Bronchial epithelial cell (primary cell): ENCODE results near the gene CHD3. TPM values are rescaled to one million over a fixed set of nuclear protein-coding genes. Genes with fewer than 3 reads are reported as not detected.

ENCODE experiments used
- DNase-seq: peaks from one replicate; pipeline ENCODE4 v3.0.0-alpha.2; 2010; ENCODE audit warnings: low read depth
- FAIRE-seq: peaks from 2 replicates; lab custom pipeline; 2011; peaks lifted over from hg19 to GRCh38; lab: Jason Lieb, UNC
- H3K27me3 ChIP-seq: 2 replicates; pipeline ENCODE4 v1.5.1; 2011; ENCODE audit warnings: low read length; ENCODE audit not compliant: control insufficient read depth, insufficient read depth
- H3K36me3 ChIP-seq: 2 replicates; pipeline ENCODE4 v1.5.1; 2011; ENCODE audit warnings: low read length; ENCODE audit not compliant: control insufficient read depth, insufficient read depth
- H3K4me3 ChIP-seq: 2 replicates; pipeline ENCODE4 v1.5.1; 2011; ENCODE audit warnings: mild to moderate bottlenecking, low read depth, low read length, control low read depth
- total RNA-seq: library from RNA; depleted of rRNA; stranded (reverse); fragments of >200 nt; gene quantifications from 2 replicates; pipeline ENCODE4 v1.2.1, GENCODE V29; 2014
- TF ChIP-seq, protein P1 (sequence below): IDR thresholded peaks from 2 replicates; pipeline ENCODE4 v1.5.1; 2011; ENCODE audit warnings: mild to moderate bottlenecking, moderate library complexity, low read length, control low read depth, inconsistent platforms; ENCODE audit not compliant: insufficient read depth, severe bottlenecking

CHD3 gene
- total RNA-seq, 1 donor from 2014 or later = 41.3 TPM

DNA sequence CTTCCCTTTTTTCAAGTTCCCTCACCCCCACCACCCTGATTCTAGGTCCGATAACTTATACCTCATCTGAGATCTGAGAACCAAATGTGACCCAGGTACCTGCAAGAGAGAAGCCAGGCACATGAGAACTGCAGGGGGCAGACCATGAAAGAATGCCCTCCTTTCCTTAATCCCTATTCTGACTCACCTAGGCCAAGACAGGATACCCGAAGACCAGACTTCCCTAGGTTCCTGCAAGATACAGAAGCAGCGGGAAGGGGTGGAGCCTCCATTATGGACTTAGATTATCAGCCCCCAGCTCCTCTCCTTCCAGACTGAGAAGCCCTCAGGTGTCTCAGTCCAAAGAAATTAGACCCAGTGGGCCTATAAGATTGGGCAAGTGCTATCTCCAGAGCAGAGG, 39.0 kb downstream of the CHD3 start:
- Histone ChIP-seq H3K4me3 (no peak overlapping the region), H3K27me3 (no peaks in the 10 kb centered on the region), H3K36me3 (peaks cover 1% of the 10 kb centered on the region)
- FAIRE-seq (no peak), DNase-seq (peak; percentile 37)
- TF ChIP-seq, protein P1, sequence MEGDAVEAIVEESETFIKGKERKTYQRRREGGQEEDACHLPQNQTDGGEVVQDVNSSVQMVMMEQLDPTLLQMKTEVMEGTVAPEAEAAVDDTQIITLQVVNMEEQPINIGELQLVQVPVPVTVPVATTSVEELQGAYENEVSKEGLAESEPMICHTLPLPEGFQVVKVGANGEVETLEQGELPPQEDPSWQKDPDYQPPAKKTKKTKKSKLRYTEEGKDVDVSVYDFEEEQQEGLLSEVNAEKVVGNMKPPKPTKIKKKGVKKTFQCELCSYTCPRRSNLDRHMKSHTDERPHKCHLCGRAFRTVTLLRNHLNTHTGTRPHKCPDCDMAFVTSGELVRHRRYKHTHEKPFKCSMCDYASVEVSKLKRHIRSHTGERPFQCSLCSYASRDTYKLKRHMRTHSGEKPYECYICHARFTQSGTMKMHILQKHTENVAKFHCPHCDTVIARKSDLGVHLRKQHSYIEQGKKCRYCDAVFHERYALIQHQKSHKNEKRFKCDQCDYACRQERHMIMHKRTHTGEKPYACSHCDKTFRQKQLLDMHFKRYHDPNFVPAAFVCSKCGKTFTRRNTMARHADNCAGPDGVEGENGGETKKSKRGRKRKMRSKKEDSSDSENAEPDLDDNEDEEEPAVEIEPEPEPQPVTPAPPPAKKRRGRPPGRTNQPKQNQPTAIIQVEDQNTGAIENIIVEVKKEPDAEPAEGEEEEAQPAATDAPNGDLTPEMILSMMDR = no peak

DNA sequence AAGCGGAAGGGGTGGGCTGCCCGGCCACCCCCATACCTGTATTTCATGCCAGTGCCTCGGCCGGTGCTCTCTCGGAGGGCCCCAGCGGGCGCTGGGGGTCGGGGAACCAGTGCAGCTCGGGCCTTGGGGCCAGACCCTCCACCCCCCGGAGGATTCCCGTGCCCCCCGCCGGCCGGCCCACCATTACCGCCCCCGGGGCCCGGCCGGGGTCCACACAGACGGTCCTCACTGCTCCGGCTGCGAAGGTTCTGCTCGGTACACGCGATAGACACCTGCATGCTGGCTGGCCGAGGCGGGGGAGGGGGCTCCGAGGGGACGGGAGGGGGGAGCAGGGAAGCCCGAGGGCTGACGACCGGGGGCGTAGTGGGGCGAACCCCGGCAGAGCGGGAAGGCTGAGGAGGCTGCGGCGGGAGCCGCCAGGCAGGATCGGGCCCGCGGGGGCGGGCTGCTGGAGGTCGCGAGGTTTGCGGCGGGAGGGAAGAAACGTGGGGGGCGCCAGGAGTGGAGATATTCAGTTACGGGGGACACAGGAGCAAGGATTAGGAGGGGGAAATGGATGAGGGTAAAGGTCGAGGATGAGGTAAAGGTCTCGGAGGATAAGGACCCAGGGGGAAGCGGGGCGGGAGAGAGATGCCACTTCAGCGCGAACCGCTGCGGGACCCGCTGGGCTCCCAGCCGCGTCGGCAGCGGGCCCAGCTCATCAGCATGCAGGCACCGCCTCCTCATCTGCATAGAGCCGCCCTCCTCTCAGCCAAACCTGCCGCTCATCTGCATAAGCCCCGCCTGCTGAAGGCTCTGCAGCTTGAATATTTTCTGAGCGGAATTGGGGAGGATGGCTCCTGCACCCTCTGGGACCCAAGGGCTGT, 40.8 kb downstream of the CHD3 start, which contains the start of gene KCNAB3:
Gene KCNAB3, minus strand, starts transcription at position 699 of the 866 bp plus-strand sequence. Its CDS starts 421 bp downstream, at position 278.
- FAIRE-seq (no peak), DNase-seq (peak; percentile 58)
- Histone ChIP-seq H3K4me3 (no peak within 1 kb of the TSS), H3K36me3 (peaks cover 1% of the 10 kb centered on the region), H3K27me3 (no peaks in the 10 kb centered on the region)
- TF ChIP-seq, protein P1 = no peak

DNA sequence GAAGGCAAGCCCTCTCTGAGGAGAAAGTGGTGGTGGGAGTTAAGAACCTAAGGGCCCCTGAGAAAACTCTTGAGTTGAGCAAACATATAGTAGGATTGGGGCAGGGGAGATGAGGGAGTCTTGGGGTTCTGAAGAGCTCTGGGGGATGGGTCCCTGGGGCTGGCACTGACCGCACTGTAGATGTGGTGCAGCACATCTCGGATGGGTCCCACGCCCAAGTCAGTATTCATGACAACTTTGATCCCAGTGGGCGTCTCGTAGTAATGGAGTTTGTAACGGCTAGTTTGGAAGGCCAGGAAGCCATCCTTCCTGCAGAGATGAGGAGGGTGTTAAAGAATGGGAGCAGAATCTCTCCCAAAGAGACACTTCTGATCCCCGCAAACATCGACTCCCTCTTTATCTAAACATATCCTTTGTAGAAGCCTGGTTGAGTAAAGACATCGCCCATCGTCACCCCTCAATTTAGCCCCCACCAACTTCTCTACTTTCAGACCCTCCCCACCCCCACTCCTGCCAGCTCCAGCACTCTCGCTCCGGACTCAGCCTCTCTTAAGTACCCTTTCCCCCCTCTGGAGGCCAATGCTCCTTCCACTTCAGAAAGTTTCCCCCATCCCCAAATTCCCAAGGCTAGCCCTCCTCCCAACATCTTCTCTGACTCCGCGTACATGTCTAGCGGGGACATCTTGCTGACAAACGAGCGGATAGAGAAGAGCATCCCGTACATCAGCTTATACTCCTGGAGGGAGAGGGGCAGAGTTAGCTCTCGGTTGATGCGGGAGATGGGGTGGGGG, 42.4 kb downstream of the CHD3 start:
- peak overlapping the region; percentile 95 for H3K4me3 ChIP-seq
- H3K27me3 ChIP-seq = no peaks in the 10 kb centered on the region
- DNase-seq (no peak), FAIRE-seq (no peak)
- peaks cover 6% of the 10 kb centered on the region for H3K36me3 ChIP-seq
- TF ChIP-seq, protein P1 = no peak

DNA sequence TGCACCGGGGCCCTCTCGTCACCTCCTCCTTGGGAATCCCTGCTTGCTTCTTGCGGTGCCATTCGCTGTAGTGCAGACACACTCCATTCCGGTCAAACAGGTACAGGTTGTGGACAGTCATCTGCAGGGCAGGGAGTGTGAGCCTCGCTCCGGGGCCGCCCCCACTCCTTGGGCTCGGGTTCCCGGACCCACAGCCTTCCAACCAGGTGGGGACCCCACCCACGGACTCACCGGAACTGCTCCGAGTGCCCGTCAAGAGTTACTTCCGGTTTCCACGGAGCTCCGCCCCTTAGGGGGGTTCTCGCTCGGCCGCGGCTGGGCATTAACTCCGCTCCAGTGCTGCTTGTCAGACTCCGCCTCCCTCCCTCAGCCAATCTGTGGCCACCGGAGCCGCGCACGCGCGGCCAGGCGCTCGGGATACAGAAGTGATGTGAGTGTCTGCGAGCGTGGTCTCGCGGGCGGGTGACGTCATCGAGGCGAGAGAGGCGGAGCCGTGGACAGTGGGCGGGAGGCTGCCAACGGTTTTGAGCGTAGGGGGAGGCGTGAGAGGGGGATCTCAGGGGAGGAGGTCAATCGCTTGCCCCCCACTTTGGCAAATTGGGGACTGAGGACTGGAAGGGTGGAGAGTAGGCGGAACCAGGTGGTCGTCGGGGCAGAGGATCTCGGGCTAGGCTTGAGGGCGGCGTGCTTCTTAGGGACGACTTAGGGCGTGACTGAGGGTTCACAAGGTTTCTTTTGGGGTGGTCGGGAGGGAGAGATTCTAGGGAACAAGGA, 43.3 kb downstream of the CHD3 start, which contains the start of the genes CNTROB and TRAPPC1:
Gene CNTROB, plus strand, starts transcription at position 498 of the 774 bp plus-strand sequence. CDS start 874 bp downstream, outside the sequence.
Gene TRAPPC1, minus strand, starts transcription at position 238 of the 774 bp plus-strand sequence. Its CDS starts 117 bp downstream, at position 121.
- DNase-seq (peak; percentile 97), FAIRE-seq (no peak)
- peak within 1 kb of the TSS; percentile 95 for H3K4me3 ChIP-seq
- peaks cover 11% of the 10 kb centered on the region for H3K36me3 ChIP-seq
- TF ChIP-seq, protein P1 = no peak
- H3K27me3 ChIP-seq = no peaks in the 10 kb centered on the region

DNA sequence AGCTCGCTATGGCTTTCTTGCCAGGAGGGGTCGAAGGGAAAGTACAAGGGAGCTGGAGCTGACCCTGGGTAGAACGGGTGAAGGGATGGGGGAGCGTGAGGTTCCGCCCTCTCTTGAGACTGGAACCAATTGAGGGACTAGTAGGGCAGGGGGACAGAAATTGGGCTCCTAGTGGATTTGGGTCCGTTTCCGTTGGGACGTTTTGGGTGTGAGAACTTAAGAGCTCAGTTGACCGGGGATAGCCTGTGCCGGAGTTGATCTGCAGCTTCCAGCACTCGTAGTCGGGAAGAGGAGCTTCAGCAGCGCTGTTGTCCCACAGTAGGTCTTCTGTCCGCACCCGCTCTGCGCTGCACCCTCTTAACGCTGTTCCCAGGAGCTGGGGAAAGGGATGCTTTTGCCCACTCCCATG, 43.9 kb downstream of the CHD3 start:
- TF ChIP-seq, protein P1 = no peak
- Histone ChIP-seq H3K4me3 (peak overlapping the region; percentile 95), H3K27me3 (no peaks in the 10 kb centered on the region), H3K36me3 (peaks cover 12% of the 10 kb centered on the region)
- peak; percentile 18 for DNase-seq
- no peak for FAIRE-seq
